Colon (tissue), 2 donors: Measurements from ENCODE around the gene DHRS12.

Source experiments
- FAIRE-seq: peaks from 2 replicates; lab custom pipeline; 2012; peaks lifted over from hg19 to GRCh38; lab: Jason Lieb, UNC
- donor health status: control.
- donor health status: control.

Gene DHRS12

DNA sequence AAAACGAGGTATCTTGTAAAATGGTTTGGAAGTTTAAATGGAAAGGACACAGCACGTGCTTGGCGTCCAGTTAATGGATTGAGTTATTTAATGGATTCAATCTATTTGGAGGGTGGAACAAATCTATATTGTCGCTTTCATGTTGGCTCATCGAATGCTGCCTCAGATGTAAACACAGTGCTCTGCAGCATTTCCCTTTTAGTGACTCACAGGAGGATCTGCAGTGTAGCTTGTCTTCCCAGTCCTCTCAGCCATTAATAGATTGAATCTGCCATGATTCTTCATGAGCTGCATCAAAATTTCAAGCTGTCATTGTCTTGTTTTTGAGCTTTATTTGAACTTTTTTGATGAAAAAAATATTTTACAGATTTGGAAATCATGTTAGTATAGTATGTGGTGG lies 44.7 kb downstream of the DHRS12 start:
- FAIRE-seq: no peak

DNA sequence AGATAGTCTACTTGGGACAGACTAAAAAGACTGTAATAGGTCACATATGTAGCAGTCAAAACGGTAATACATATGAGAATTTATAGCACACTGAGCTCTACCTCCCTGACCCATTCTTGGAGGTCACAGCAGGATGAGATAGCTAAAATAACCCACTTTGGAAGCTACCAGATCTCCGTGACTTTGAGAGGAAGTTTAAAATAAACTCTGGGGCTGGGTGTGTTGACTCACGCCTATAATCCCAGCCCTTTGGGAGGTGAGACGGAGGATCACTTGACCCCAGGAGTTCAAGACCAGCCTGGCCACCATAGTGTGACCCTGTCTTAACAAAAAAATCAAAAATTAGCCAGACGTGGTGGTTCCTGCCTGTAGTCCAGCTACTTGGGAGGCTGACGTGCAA lies 45.3 kb downstream of the DHRS12 start:
- FAIRE-seq: no peak

DNA sequence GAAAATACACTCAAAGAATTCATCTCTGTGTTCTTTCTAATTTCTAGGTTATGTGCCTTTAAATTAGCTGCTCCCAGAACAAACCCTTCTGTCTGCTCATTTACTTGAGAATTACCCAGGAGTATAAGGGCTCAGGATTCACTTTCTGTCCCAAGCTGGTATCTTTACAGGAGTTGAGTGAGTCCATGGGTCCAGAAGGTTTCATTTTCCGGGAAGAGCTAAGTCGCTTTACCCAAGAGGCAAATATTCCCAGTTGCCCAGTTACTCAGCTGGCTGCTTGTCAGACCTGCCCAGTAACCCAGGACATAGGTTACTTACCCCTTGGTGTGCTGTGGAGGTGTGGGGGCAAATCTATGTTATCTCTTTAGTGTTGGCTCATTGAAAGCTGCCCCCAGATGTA lies 47.3 kb downstream of the DHRS12 start:
- no peak for FAIRE-seq

DNA sequence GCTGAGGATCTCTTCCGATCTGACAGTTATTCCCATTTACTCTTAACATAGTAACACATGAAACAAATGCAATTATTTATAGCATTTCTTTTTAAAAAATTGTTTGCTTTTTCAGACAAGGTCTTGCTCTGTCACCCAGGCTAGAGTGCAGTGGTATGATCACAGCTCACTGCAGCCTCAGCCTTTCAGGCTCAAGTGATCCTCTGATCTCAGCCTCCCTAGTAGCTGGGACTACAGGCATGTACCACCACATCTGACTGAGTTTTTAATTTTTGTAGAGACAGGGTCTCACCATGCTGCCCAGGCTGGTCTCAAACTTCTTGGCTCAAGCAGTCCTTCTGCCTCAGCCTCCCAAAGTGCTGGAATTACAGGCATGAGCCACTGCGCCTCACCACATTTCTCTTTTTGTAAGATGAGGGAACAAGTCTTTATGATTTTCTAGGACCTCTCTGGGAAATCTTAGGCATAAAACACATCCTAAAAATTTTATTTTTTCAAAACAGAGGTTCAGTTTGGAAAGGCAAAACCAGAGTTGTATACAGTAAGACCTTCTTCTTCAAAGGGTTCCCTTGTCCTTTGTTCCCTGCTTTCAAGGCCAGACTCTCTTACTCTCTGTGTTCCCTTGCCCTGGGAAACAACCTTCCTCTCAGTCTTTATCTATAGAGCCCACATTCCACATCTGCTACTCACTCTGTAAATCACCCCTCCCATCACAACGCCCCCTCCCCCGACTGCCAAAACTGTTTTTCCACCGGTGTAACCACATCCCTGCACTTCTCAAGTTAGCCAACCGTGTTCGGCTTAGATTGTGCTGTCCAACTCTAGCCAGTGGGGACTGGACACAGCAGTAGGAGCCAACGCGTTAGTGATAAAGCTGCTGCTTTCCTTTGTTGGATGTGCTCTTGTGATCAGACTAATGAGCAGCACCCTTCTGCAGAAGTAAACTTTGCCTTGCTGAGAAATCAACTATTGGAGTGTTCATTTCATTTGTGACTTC lies 56.2 kb downstream of the DHRS12 start:
- FAIRE-seq: no peak

DNA sequence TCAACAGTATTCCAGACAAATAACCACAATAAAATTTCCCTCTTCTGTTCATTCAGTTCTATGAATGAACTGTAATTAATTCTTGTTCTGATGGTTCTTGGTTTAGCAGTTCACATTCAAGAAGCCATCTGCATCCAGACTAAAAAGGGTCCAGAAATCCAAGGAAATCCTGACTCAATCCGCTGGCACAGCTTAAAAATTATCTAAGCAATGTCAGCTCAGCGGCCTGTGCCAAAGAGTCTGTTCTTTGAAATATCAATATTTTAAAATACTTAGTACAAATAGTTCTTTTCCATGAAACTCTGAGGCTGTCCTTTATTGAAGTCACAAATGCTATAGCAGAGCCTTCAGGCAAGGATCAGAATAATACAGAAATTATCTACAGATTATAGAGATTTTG lies 57.2 kb downstream of the DHRS12 start:
- FAIRE-seq: no peak

DNA sequence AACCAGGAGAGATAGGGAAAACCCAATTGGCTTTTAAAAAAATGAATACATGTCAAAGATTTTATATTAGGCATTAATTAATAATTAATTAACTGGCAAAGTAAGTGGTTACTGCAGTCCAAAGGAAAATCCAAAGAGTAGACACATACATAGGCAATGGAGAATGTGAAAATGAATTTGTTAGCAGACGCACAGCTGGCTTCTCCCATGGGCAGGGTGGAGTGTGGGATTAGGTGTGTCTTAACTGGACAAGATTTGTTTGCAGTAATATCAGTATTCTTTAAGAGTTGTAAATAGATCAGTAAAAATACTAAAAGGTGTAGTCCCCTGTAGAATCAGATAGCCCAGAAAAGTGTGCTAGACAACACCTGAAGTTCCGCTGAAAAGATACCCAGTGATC lies 58.7 kb downstream of the DHRS12 start:
- FAIRE-seq: no peak

DNA sequence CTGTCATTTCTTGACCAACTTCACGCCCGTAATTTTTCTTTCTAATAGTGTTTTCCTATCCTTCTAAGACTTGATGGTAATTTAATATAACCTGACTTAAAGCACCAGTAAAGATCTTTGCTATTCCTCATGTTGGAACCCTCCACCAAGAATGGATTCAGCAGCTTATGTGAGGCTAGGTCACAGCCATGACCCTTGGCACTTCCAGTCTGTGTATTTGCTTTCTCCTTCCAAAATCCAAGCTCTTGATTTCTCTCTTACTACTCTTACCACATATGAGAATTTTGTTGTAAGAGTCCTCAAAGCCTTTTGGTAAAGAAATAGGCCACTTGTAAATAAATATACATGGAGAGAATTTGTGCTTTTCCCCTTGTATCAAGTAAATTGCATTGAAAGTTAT lies 61.4 kb downstream of the DHRS12 start:
- FAIRE-seq: no peak

DNA sequence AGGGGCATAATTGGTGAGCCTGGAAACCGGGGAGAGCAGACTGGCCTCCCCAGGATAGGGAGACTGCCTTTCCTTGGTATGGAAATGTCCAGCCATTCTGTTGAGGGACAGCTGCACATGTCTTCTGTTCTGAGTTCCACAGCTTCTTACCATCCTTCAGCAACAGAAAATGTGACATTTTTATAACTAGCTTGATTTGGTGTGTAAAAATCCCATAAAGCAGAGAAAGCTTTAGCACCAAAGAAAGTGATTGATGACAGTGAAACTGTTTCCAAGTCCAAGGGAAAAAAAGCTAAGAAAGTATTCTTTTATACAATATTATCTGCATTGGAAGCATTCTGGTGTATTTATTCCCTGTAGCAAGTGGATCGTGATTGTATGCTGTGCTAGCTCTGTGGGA lies 61.9 kb downstream of the DHRS12 start:
- no peak for FAIRE-seq

DNA sequence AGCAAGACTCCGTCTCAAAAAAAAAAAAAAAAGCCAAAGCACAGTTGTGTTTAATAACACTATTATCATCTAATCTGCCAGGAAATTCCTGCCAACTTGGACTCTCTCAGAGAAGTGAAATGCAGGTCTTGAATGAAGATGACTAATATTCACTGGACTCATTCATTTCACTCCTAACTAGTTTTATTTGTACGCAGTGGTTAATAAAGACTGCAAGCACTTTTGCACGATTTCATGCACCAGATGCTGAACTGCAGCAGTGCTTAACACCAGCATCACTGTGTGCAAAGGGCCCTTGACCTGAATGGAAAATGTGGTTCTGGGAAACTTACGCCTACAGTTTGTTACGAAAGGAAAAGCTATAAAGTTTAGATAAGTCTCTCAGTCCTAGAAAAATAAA lies 63.3 kb downstream of the DHRS12 start:
- FAIRE-seq: no peak

DNA sequence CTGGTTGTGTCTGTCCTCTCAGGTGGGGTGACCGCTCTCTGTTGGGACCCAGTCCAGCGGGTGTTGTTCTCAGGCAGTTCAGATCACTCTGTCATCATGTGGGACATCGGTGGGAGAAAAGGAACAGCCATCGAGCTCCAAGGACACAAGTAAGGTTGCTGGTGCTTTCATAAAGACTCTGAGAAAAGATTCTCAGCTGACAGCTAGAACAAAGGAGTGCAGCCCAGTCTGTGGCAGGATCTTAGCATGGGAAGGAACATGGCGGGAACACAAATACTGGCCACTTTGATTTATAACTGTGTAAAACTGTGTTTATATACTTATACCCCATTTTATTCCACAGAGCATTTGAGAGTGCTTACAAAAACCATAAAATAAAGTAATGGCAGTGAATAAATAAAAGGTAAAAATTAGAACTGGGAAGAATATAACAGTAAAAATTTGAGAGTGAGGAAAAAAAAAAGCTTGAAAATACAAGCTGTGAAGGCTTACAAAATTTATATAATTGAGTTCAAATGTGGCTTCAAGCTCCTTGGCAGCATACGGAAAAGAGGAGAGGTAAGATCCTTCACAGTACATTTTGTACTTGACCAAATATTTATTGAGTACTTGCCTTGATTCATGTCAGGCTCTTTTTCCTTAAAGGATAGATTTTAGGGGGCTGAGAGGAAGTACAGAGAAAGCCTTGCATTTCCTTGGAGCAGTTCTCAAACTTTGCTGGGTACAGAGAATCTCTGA lies 64.8 kb downstream of the DHRS12 start:
- no peak for FAIRE-seq

DNA sequence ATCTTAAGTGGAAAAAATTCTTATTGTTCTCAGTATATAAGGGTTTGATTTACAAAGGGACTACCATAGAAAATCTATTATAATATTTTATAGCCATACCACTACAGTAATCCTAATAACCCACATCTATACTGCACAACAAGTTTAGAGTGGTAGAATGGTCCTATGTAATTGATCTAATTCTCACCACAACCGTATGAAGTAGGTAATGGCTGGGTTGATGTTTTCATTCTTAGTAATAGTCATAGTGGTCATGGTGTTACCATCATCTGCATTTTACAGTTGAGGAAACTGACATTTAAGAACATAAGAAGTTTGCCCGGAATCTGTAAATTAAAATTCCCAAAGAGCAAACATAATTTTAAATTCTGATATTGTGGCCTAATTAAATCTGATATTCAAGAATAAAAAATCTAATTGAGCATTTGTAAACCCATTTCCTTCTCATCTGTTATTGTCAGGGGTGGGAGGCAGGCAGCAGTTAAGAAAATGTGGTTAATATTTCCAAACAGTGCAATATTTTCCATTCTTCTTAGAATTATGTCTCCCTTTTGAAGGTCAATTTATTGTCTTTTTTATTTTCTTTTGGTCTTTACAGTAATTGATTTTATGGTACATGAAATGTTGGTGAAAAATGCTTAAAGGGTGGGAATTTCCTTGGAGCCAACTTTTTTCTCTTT lies 65.6 kb downstream of the DHRS12 start:
- no peak for FAIRE-seq

DNA sequence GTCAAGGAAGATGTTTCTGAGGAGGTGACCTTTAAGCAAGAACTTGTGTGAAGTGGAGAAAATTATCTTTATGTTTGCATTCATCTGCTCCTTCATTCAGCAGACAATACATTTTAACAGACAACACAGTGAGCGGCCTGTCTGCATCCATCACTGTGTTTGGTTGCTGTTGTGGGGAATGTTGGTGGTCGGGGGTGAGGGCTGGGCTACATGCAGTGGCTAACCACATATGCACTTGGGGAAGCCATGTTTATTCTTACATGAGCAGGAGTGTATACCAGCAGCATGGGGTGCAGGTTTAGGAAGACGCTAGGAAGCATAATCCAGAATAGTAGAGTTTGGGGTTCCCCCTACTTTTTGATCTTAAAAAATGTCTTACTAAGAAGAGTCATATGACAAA lies 66.4 kb downstream of the DHRS12 start:
- FAIRE-seq: no peak

DNA sequence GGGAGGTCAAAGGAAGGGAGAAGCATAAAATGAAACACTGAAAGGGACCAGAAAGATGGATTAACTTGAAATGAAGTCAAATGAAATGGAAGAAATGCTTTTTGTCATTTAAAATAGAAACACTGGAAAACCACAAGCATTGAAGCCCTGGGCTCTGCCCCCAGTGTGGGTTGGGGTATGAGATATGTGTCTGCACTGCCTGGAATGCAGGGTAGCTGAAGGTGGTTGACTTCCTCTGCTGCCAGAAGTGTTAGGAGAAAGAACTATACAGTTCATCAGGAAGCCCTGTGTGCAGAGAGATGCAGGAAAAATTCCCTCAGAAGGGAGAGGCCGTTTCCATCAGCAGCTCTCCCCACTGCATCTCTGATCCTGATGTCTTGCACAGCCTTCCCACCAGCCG lies 69.2 kb downstream of the DHRS12 start:
- FAIRE-seq: no peak

DNA sequence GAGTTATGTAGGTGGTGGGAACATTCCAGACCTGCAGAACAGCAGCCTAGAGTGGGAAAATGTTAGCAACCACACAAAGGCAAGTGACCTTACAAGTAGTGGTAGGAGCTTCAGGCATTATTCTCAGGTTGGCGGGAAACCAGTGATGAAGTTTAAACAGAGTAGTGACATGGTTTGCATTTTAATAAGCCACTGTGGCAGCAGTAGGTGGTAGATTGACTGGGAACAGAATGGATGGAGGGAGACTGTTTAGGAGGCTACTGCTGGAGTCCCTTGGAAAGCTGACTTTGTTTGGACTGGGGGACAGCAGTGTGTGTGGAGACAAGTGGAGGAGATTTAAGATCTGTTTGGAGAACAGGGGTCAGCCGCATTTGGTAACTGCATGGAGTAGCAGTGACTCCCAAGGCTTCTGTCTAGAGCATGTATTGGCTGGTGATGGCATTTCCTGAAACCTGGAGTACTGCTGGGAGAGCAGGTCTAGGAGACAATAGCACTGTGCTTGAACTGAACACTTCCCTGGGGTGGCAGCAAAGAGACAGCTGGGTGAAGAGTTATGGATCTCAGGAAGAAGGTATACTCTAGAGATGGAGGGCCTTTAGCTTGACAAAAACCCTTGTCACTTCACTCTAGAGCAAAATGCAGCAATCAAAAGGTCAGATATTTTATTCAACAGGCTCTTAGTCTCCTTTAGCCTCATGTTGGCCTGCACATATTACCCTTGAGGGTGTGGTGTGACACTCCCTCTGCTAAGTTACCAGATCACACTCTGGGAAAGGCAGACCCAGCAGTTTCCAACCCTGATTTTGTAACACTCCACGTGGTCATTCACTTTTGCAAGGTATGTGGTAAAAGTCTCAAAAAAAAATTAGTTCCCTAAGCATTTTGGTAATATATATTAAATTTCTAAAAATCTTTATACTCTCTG lies 70.3 kb downstream of the DHRS12 start:
- no peak for FAIRE-seq

DNA sequence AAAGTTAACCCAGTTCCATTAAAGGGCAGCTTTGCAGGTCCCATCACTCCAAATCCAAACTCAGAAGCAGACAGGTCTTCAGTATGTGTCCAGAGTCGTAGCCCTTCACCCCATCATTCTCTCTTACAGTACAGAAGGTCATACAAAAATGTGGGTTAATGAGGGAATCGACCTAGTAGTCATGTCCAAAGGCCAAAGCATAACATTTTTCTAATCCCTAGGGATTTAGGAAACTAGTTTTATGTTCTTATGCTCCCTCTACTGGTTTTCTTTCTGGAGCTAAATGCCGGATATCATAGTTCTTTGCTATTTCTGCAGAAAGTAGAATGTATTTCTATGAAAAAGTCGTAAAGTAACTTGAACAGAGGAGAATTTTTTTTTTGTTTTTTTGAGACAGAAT lies 72.2 kb downstream of the DHRS12 start:
- FAIRE-seq: no peak

DNA sequence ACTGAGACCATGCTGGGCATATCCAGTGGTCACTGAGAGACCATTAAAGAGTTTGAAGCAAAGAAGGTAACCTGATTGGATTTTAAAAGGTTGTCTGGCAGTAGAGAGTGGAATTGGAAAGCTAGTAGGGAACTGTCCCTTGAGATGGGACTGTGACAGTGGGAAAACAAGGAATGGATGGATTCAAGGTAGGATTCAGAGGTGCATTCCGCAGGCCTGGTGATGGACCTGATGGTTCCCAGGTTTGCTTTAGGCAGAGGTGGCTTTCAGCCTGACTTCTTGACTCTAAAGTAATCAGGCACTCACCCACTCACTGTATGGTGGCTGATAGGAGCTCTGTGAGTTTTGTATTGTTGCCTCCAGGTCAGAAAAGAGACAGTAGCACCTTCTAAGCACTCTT lies 73.0 kb downstream of the DHRS12 start:
- no peak for FAIRE-seq

DNA sequence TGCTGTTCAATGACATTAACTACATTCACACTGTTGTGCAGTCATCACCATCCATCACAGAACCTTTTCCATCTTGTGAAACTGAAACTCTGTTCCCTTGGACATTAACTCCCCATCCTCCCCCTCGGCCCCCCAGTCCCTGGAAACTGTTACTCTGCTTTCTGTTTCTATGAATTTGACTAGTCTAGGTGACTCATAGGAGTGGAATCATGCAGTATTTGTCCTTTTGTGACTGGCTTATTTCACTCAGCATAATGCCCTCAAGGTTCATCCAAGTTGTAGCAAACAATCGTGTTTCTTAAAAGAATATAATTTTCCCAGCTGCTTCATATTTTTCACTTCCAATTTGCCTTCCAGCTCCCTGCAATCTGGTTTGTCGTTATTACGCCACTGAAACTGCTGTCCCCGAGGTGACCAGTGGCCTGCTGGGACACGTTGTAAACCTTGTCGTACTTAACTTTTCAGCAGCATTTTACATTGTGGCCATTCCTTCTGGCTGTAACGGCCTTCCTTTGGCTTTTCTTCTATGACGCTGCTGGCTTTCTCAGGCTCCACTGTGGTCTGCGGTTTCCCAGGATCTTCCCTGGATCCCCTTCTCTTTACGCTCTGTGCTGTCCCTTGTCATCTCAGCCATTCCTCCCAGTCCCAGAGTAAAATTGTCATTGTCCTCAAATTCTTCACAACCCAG lies 74.0 kb downstream of the DHRS12 start:
- no peak for FAIRE-seq

DNA sequence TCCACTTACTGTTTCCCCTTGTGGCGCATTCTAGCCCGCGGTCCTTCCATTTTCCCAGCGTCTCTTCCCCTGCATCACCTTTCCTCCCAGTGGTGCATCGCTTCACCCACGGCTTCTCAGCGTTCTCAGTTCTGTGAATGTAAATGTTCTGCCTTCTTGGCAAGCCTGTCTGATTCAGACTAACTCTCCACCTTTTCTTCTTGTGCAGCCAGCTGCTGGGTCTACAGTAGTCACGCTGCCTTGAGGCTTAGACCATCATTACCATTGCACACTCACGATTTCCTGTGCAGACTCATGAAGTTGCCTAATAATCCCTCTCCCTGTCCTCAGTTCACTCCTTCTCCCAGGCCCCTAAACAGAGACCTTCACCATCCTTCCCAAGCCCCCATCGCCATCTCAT lies 75.0 kb downstream of the DHRS12 start:
- FAIRE-seq: no peak

DNA sequence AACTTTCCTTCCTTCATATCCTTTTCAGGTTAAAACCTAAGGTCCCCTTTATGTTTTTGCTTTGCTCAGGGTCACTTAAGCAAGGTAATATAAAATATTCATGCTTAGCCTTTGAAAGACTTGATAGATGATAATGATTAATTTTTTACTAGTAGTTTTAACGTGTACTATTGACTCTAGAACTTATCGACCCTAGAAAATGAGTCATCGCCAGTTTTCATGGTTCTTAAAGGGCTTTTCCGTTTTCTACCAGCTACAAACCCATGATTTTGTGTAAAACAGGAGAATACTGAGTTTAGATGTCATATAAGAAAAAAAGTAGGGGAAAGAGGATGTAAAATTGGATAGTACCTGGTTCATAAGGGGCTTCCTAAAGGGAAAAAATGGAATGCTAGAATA lies 75.7 kb downstream of the DHRS12 start:
- no peak for FAIRE-seq

DNA sequence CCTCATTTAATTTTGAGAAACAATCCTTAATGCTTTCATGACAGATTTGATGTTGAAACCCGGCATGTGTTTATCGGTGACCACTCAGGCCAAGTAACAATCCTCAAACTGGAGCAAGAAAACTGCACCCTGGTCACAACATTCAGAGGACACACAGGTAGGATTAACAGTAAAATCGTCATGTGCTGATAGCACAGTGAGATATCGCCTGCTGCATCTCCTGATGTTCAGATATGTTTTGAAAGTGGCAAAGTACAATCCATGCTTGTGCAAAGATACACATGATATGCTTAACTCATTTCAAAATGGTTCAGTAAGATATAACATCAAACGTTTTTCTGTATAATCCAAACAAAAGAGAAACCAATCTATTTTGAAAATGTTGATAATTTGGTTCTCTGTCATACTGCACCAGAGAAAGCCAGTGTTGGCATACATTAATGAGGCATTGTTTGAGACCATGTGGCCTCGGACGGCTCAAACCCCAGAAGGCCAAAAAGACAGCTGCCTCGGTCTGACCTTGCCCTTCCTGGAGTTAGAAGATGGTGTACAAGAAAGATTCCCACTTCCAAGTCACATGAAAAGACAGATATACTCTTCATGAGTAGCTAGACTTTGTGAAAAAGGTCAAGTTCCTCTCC lies 76.2 kb downstream of the DHRS12 start:
- no peak for FAIRE-seq
